Fibroblast of mammary gland (primary cell): ENCODE data around the gene DENND4B.
"Not testable (repeated sequence)": the region's sequence is repeated elsewhere in the genome, so short reads cannot be mapped to it uniquely, and the experiment has no call there.

ENCODE experiments used
- DNase-seq: peaks from one replicate; pipeline ENCODE4 v3.0.0-alpha.2; 2010; ENCODE audit warnings: low read depth
- H3K4me3 ChIP-seq: 2 replicates; pipeline ENCODE4 v1.5.1; 2011; ENCODE audit warnings: low read depth, mild to moderate bottlenecking, low read length, moderate library complexity; ENCODE audit not compliant: control insufficient read depth
- TF ChIP-seq, protein P1 (sequence below): conservative IDR thresholded peaks from 2 replicates; pipeline ENCODE4 v1.5.1; 2011; ENCODE audit warnings: low read depth, low read length, inconsistent platforms; ENCODE audit not compliant: control insufficient read depth, insufficient read depth

The DENND4B gene

GRCh38 chr1:153921080-153921802 lies 25.3 kb downstream of the DENND4B start:
- TF ChIP-seq, protein P1, sequence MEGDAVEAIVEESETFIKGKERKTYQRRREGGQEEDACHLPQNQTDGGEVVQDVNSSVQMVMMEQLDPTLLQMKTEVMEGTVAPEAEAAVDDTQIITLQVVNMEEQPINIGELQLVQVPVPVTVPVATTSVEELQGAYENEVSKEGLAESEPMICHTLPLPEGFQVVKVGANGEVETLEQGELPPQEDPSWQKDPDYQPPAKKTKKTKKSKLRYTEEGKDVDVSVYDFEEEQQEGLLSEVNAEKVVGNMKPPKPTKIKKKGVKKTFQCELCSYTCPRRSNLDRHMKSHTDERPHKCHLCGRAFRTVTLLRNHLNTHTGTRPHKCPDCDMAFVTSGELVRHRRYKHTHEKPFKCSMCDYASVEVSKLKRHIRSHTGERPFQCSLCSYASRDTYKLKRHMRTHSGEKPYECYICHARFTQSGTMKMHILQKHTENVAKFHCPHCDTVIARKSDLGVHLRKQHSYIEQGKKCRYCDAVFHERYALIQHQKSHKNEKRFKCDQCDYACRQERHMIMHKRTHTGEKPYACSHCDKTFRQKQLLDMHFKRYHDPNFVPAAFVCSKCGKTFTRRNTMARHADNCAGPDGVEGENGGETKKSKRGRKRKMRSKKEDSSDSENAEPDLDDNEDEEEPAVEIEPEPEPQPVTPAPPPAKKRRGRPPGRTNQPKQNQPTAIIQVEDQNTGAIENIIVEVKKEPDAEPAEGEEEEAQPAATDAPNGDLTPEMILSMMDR, result no peak
- H3K4me3 ChIP-seq, result peak overlapping the region; percentile 78
- no peak for DNase-seq

- TF ChIP-seq, protein P1, result peak; percentile 34
- DNase-seq, result peak; percentile 53
- H3K4me3 ChIP-seq, result no peak overlapping the region
Measured at GRCh38 chr1:153919876-153920852, 26.4 kb downstream of the DENND4B start.

GRCh38 chr1:153916297-153916696 lies 30.2 kb downstream of the DENND4B start:
- no peak for DNase-seq
- H3K4me3 ChIP-seq, result no peak overlapping the region
- TF ChIP-seq, protein P1, result no peak

DNA sequence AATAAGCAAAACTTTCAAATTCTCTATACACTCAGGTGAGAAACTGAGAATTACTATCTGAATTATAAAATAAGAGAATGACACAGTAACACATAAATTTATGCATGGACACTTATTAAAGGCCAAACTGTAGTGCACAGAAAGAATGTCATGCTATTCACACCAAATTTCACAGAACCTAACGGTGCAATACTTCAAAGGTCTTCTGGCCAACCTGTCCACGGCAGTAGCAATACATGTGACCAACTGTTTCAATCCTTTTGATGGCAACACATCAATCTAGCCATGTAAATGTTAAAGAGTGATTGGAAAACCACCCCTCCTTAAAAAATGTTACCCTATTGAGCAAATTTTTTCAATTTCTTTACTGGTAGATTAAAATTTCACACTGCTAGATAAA lies 34.2 kb downstream of the DENND4B start:
- DNase-seq, result no peak
- H3K4me3 ChIP-seq, result no peak overlapping the region
- TF ChIP-seq, protein P1, result no peak

- H3K4me3 ChIP-seq, DNase-seq: not testable (repeated sequence)
Measured at GRCh38 chr1:153910560-153910959, 36.0 kb downstream of the DENND4B start.

DNA sequence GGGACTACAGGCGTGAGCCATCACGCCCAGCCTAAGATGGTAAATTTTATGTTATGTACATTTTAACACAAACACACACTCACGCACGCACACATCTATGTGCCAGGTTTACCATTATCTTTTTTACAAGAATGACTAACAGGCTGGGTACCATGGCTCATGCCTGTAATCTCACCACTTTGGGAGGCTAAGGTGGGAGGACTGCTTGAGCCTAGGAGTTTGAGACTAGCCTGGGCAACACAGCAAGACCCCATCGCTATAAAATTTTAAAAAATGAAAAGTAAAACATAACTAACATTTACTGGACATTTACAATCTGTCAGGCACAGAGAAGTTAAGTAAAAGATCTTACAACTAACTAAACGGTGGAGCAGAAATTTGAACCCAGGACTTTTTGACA lies 38.4 kb downstream of the DENND4B start:
- no peak for DNase-seq
- H3K4me3 ChIP-seq, result no peak overlapping the region
- TF ChIP-seq, protein P1, result no peak

DNA sequence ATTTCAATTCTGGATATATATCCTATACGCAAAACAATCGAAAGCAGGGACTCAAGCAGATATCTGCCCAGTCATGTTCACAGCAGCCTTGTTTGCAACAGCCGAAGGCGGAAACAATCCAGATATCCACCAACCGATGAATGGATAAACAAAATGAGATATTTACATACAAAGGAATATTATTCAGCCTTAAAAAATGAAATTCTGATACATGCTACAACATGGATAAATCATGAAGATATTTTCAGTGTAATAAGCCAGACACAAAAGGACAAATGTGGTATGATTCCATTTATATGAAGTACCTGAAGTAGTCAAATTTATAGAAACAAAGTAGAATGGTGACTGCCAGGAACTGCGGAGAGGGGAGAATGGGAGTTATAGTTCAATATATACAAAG lies 39.4 kb downstream of the DENND4B start:
- no peak for DNase-seq
- TF ChIP-seq, protein P1, result no peak
- no peak overlapping the region for H3K4me3 ChIP-seq
